ENCODE data around the gene PLEKHH1.

PLEKHH1 gene

GRCh38 chr14:67556671-67557070 is 23.6 kb downstream of the PLEKHH1 start:
- H3K4me1 Mint-ChIP-seq (ENCODE audit: low read depth) = no peaks in the 10 kb centered on the region
- H3K27ac Mint-ChIP-seq = no peak overlapping the region
- no peaks in the 10 kb centered on the region for H3K36me3 Mint-ChIP-seq (ENCODE audit: low read depth)
- H3K4me3 Mint-ChIP-seq = no peak overlapping the region
- no peaks in the 10 kb centered on the region for H3K27me3 Mint-ChIP-seq
- H3K9me3 Mint-ChIP-seq = no peaks in the 10 kb centered on the region
- no peak for DNase-seq

DNA sequence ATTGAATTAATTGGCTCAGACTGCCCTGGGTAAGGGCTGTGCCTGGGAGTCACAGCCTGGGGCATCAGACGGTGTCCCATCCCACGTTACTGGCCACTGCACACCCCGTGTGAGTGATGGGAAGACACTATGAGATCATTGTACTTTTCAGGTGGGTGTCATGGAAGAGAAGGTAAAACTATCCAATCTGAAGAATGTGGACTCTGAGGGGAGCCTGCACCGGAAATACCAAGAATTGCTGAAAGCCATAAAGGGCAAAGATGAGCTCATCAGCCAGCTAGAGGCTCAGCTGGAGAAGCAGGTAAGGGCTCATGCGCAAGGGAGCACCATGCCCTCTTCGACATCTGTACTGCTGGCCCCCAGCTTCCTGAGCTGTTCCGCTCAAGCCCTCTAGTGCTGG is 24.0 kb downstream of the PLEKHH1 start:
- no peaks in the 10 kb centered on the region for H3K36me3 Mint-ChIP-seq (ENCODE audit: low read depth)

GRCh38 chr14:67557656-67558055 is 24.6 kb downstream of the PLEKHH1 start:
- Mint-ChIP-seq H3K4me1 (ENCODE audit: low read depth) (no peaks in the 10 kb centered on the region), H3K36me3 (ENCODE audit: low read depth) (no peaks in the 10 kb centered on the region), H3K9me3 (no peaks in the 10 kb centered on the region), H3K27me3 (no peaks in the 10 kb centered on the region), H3K27ac (no peak overlapping the region), H3K4me3 (no peak overlapping the region)
- DNase-seq = no peak

More for the DNA sequence above, 24.0 kb downstream of the PLEKHH1 start:
- H3K27ac Mint-ChIP-seq = no peak overlapping the region
- H3K9me3 Mint-ChIP-seq = no peaks in the 10 kb centered on the region
- no peak overlapping the region for H3K4me3 Mint-ChIP-seq
- H3K4me1 Mint-ChIP-seq (ENCODE audit: low read depth) = no peaks in the 10 kb centered on the region
- H3K27me3 Mint-ChIP-seq = no peaks in the 10 kb centered on the region
- DNase-seq = no peak

GRCh38 chr14:67559639-67560038 is 26.5 kb downstream of the PLEKHH1 start:
- no peak overlapping the region for H3K4me3 Mint-ChIP-seq

GRCh38 chr14:67562025-67562775 is 29.1 kb downstream of the PLEKHH1 start:
- no peak overlapping the region for H3K4me3 Mint-ChIP-seq
- H3K9me3 Mint-ChIP-seq = no peaks in the 10 kb centered on the region
- H3K4me1 Mint-ChIP-seq (ENCODE audit: low read depth) = no peaks in the 10 kb centered on the region
- H3K27me3 Mint-ChIP-seq = no peaks in the 10 kb centered on the region
- H3K27ac Mint-ChIP-seq = no peak overlapping the region
- H3K36me3 Mint-ChIP-seq (ENCODE audit: low read depth) = no peaks in the 10 kb centered on the region
- DNase-seq = no peak

More at GRCh38 chr14:67559639-67560038, 26.5 kb downstream of the PLEKHH1 start:
- Mint-ChIP-seq H3K9me3 (no peaks in the 10 kb centered on the region), H3K27me3 (no peaks in the 10 kb centered on the region), H3K36me3 (ENCODE audit: low read depth) (no peaks in the 10 kb centered on the region), H3K27ac (no peak overlapping the region), H3K4me1 (ENCODE audit: low read depth) (no peaks in the 10 kb centered on the region)
- DNase-seq = no peak

- no peaks in the 10 kb centered on the region for H3K27me3 Mint-ChIP-seq
- H3K36me3 Mint-ChIP-seq (ENCODE audit: low read depth) = no peaks in the 10 kb centered on the region
- DNase-seq = no peak
- no peaks in the 10 kb centered on the region for H3K4me1 Mint-ChIP-seq (ENCODE audit: low read depth)
- H3K27ac Mint-ChIP-seq = no peak overlapping the region
- H3K9me3 Mint-ChIP-seq = no peaks in the 10 kb centered on the region
- H3K4me3 Mint-ChIP-seq = no peak overlapping the region
These were observed 29.7 kb downstream of the PLEKHH1 start for GRCh38 chr14:67562776-67563150.

GRCh38 chr14:67564236-67564635 is 31.1 kb downstream of the PLEKHH1 start:
- no peaks in the 10 kb centered on the region for H3K27me3 Mint-ChIP-seq
- DNase-seq = no peak
- no peaks in the 10 kb centered on the region for H3K36me3 Mint-ChIP-seq (ENCODE audit: low read depth)
- H3K4me1 Mint-ChIP-seq (ENCODE audit: low read depth) = no peaks in the 10 kb centered on the region
- no peak overlapping the region for H3K4me3 Mint-ChIP-seq
- H3K9me3 Mint-ChIP-seq = no peaks in the 10 kb centered on the region
- no peak overlapping the region for H3K27ac Mint-ChIP-seq

DNA sequence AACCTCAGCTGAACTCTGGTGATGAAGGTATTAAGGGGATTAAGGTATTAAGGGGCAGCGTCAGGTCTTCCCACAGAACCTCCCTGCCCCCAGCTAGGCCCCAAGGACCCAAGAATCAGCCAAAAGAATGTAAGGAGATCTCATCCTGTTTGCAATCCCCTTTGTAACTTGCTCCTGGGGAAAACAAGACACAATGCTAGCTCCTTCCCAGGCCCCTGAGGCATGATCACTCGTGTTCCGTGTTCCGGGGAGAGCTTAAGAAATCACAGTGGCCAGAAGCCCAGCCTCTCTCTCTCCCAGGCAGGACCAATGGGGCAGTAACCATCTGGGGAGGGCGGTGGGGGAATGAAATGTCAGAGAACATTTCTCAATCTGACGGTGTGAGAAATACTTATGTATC is 33.8 kb downstream of the PLEKHH1 start:
- H3K4me1 Mint-ChIP-seq (ENCODE audit: low read depth) = no peaks in the 10 kb centered on the region
- no peaks in the 10 kb centered on the region for H3K9me3 Mint-ChIP-seq
- H3K27ac Mint-ChIP-seq = no peak overlapping the region
- H3K4me3 Mint-ChIP-seq = no peak overlapping the region
- no peaks in the 10 kb centered on the region for H3K36me3 Mint-ChIP-seq (ENCODE audit: low read depth)
- no peaks in the 10 kb centered on the region for H3K27me3 Mint-ChIP-seq
- DNase-seq = no peak

GRCh38 chr14:67567654-67568053 is 34.6 kb downstream of the PLEKHH1 start:
- no peak overlapping the region for H3K27ac Mint-ChIP-seq
- no peak overlapping the region for H3K4me3 Mint-ChIP-seq
- no peak for DNase-seq
- H3K4me1 Mint-ChIP-seq (ENCODE audit: low read depth) = no peaks in the 10 kb centered on the region
- no peaks in the 10 kb centered on the region for H3K27me3 Mint-ChIP-seq
- no peaks in the 10 kb centered on the region for H3K36me3 Mint-ChIP-seq (ENCODE audit: low read depth)
- H3K9me3 Mint-ChIP-seq = no peaks in the 10 kb centered on the region

DNA sequence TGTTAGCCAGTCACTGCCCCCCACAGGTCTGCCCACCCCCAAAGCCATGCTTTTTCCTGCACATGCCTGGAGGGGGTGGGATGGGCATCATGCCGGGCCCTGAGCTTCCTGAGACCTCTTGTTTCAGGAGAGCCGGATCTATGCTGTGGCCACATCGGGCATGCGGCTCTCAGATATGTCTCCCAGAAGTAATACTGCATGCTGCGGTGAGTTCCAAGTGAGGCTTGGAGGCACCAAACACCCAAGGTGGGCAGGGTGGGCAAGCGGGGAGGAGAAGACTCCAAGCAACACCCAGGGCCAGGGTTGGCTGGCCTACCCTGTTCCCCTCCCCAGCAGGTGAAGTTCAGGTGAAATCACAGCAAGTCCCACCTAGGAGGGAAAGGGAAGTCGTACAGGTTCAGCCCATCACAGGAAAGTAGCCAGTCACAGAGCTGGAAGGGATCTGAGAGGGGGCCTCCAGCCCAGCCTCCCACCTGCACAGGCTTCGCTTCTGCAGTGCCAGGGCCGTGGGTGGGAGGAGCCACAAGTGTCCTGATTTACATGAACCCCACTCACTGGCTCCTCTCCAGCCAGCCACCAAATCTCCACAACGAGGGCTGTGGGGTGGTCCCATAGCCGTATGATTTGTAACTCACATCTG is 36.0 kb downstream of the PLEKHH1 start:
- Mint-ChIP-seq H3K36me3 (ENCODE audit: low read depth) (no peaks in the 10 kb centered on the region), H3K27me3 (no peaks in the 10 kb centered on the region), H3K9me3 (no peaks in the 10 kb centered on the region), H3K4me3 (no peak overlapping the region), H3K4me1 (ENCODE audit: low read depth) (no peaks in the 10 kb centered on the region), H3K27ac (no peak overlapping the region)
- DNase-seq = no peak

DNA sequence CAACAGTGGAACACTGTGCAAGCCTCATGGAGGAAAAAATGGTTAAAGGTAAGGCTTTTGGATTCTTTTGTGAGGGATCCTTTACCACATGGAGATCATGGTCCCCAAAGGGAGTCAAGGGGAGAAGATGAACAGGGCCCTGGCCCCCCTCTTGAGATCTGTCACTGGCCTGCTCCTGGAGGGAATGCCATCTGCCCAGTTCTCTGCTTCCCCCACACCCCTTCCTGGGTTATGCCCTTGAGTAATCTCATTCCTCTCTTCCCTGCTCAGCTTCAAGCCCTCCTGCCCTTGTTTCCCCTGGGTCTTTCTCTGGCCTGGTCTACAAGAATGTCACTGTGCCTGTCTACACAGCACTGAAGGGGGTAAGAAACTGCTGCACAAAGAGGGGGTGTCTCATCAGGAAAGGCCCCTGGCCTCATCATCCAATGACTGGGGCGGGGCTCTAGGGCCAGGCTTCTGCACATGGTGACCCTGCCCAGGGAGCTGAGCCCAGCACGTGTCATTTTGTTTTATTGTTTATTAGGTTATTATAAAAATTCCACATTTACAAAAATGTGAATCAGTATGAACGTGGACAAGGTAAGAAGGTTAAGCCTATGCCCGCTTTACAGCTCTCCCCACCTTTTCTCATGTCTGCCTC is 36.7 kb downstream of the PLEKHH1 start:
- Mint-ChIP-seq H3K27me3 (no peaks in the 10 kb centered on the region), H3K4me1 (ENCODE audit: low read depth) (no peaks in the 10 kb centered on the region), H3K36me3 (ENCODE audit: low read depth) (no peaks in the 10 kb centered on the region), H3K27ac (no peak overlapping the region), H3K9me3 (no peaks in the 10 kb centered on the region), H3K4me3 (no peak overlapping the region)
- DNase-seq = no peak

DNA sequence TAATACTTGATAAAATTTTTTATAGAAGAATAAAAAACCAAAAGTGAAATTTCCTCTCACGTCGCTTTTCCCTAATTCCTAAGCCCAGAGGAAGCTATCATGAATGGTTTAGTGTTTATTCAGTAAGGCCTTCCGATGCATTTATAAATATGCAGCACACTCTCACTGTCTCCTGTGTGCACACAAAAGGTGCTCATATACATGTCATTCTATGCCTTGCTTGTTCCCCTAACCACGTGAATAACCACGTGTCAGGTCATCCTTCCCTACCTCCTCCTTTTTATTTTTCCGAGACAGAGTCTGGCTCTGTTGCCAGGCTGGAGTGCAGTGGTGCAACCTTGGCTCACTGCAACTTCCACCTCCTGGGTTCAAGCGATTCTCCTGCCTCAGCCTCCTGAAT is 37.4 kb downstream of the PLEKHH1 start:
- H3K4me3 Mint-ChIP-seq = no peak overlapping the region
- no peak for DNase-seq
- H3K9me3 Mint-ChIP-seq = no peaks in the 10 kb centered on the region
- no peak overlapping the region for H3K27ac Mint-ChIP-seq
- H3K27me3 Mint-ChIP-seq = no peaks in the 10 kb centered on the region
- H3K4me1 Mint-ChIP-seq (ENCODE audit: low read depth) = no peaks in the 10 kb centered on the region
- no peaks in the 10 kb centered on the region for H3K36me3 Mint-ChIP-seq (ENCODE audit: low read depth)

GRCh38 chr14:67571275-67571990 is 38.3 kb downstream of the PLEKHH1 start:
- Mint-ChIP-seq H3K27ac (no peak overlapping the region), H3K27me3 (no peaks in the 10 kb centered on the region), H3K4me1 (ENCODE audit: low read depth) (no peaks in the 10 kb centered on the region), H3K4me3 (no peak overlapping the region), H3K36me3 (ENCODE audit: low read depth) (no peaks in the 10 kb centered on the region), H3K9me3 (no peaks in the 10 kb centered on the region)
- DNase-seq = peak; percentile 78

GRCh38 chr14:67571991-67572323 is 38.9 kb downstream of the PLEKHH1 start:
- Mint-ChIP-seq H3K4me3 (no peak overlapping the region), H3K36me3 (ENCODE audit: low read depth) (no peaks in the 10 kb centered on the region), H3K27ac (no peak overlapping the region)

DNA sequence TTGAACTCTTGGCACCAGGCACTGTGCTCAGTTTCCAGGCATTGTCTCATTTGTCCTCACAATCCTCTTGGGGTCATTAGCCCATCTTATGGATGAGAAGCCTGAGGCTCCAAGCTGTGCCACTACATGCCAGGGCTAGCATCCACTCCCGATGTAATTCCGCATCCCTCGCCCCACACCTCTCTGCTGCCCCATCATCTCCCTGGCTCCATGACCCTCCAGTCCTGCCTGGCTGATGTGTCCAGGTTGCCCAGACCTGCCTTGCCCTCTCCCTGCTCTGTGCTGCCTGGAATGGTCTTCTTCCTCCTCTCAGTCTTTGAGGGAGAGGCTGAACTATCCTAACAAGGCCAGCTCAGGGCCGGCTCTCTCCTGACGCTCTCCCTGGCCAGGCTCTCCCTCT is 39.5 kb downstream of the PLEKHH1 start:
- H3K4me3 Mint-ChIP-seq = no peak overlapping the region
- H3K27me3 Mint-ChIP-seq = no peaks in the 10 kb centered on the region
- H3K9me3 Mint-ChIP-seq = no peaks in the 10 kb centered on the region
- no peak for DNase-seq
- no peaks in the 10 kb centered on the region for H3K4me1 Mint-ChIP-seq (ENCODE audit: low read depth)
- H3K27ac Mint-ChIP-seq = no peak overlapping the region
- H3K36me3 Mint-ChIP-seq (ENCODE audit: low read depth) = no peaks in the 10 kb centered on the region

More at GRCh38 chr14:67571991-67572323, 38.9 kb downstream of the PLEKHH1 start:
- Mint-ChIP-seq H3K4me1 (ENCODE audit: low read depth) (no peaks in the 10 kb centered on the region), H3K27me3 (no peaks in the 10 kb centered on the region), H3K9me3 (no peaks in the 10 kb centered on the region)
- DNase-seq = no peak
